ENCODE results near the gene GNG7. TPM values are rescaled to one million over a fixed set of nuclear protein-coding genes. Genes with fewer than 3 reads are reported as not detected.
A peak's percentile ranks its signal among the peaks of the same experiment; 100 is the strongest.

GNG7 gene
- polyA plus RNA-seq, 1 of the 3 experiments (the other 2 are of a cell fraction) = 2.2 TPM

DNA sequence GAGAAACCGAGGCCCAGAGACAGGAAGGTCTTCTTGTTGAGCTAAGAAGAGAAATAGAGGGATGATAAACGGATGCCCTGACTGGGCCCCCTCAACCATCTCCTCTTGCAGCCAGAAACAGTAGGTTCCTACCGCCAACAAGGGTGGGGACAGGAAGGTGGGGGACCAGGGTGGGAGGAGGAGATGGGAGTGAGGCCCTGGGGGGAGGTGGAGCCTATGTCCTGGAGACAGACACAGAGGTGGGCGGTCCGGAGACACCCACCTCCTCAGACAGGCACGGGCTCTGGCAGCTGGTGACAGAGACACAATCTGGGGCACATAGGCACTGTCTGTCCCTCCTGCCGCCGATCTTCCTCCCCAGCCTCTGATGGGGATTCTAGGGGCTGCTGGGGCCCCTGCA lies 209.6 kb downstream of the GNG7 start:
- Histone ChIP-seq H3K27ac (ENCODE audit: low read depth in 2 of 2, low read length in 1 of 2) (0 out of 4 replicates have a peak overlapping the region, but pooled peaks of 1 of the 2 experiments have one; percentile 64), H3K27me3 (ENCODE audit: insufficient read depth) (no peaks in the 10 kb centered on the region), H3K36me3 (replicated peaks in 1 of 2; ENCODE audit: control insufficient read depth in 1 of 2, insufficient read depth in 2 of 2, low read length in 1 of 2) (no peaks in the 10 kb centered on the region), H3K9me3 (no peaks in the 10 kb centered on the region), H3K9me2 (no peaks in the 10 kb centered on the region), H3K4me3 (ENCODE audit: low read depth in 2 of 2, low read length in 1 of 2) (no peak overlapping the region), H3K79me2 (ENCODE audit: insufficient read depth) (peaks cover 3% of the 10 kb centered on the region; the same call in 1 of the 2 replicates), H3K4me2 (no peak overlapping the region), H4K20me1 (ENCODE audit: insufficient read depth) (no peaks in the 10 kb centered on the region), H3K4me1 (ENCODE audit: control insufficient read depth in 1 of 2, insufficient read depth in 2 of 2, low read depth in 1 of 2, low read length in 1 of 2) (peaks cover 18 to 22% of the 10 kb centered on the region in 2 experiments; a peak in 3 of 4 replicates), H2AFZ (ENCODE audit: low read depth) (no peak overlapping the region), H3K9ac (no peak overlapping the region), H3F3A (replicated peaks; ENCODE audit: insufficient read depth) (peaks cover 44% of the 10 kb centered on the region)
- 81% methylated on average over 7 of the region's 8 CpGs for WGBS (ENCODE audit: low lambda C conversion rate)
- peak; percentile 33 for DNase-seq
- ChIA-PET POLR2A (no interaction called here), CTCF (interaction anchor here (1.1 to 2.3 kb wide), 3 partner anchors 15 to 86 kb away, joined by 3 to 11 read pairs (median 4); no protein-coding TSS in a partner anchor)
- TF ChIP-seq ELF1 (IDR thresholded peaks at IDR 0.05) = no peak
- TF ChIP-seq, protein P1, sequence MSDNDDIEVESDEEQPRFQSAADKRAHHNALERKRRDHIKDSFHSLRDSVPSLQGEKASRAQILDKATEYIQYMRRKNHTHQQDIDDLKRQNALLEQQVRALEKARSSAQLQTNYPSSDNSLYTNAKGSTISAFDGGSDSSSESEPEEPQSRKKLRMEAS (IDR thresholded peaks at IDR 0.05; ENCODE audit: low read depth) = no peak
- TF ChIP-seq MXI1 (IDR thresholded peaks at IDR 0.05; ENCODE audit: low read depth, low read length) = no peak
- no peak for TF ChIP-seq GATA2 (CRISPR knock-in tag; IDR thresholded peaks at IDR 0.05)
- no peak for TF ChIP-seq EP300 (IDR thresholded peaks at IDR 0.05; ENCODE audit: borderline replicate concordance in 1 of 2, low read depth in 1 of 2, low read length in 1 of 2)
- no peak for TF ChIP-seq FOSL2 (IDR thresholded peaks at IDR 0.05; ENCODE audit: borderline replicate concordance, low read depth)
- no peak for TF ChIP-seq RXRA (IDR thresholded peaks at IDR 0.05; ENCODE audit: borderline replicate concordance, low read depth)
- no peak for TF ChIP-seq FOXM1 (IDR thresholded peaks at IDR 0.05; ENCODE audit: low read depth)
- no peak for TF ChIP-seq TAF1 (IDR thresholded peaks at IDR 0.05; ENCODE audit: borderline replicate concordance, low read depth, low read length)
- TF ChIP-seq SIN3A (IDR thresholded peaks at IDR 0.05; ENCODE audit: borderline replicate concordance, low read depth, low read length) = no peak
- no peak for TF ChIP-seq RCOR1 (IDR thresholded peaks at IDR 0.05; ENCODE audit: low read length)
- TF ChIP-seq SMC3 (IDR thresholded peaks at IDR 0.05; ENCODE audit: low read depth, low read length) = no peak
- TF ChIP-seq, protein P2, sequence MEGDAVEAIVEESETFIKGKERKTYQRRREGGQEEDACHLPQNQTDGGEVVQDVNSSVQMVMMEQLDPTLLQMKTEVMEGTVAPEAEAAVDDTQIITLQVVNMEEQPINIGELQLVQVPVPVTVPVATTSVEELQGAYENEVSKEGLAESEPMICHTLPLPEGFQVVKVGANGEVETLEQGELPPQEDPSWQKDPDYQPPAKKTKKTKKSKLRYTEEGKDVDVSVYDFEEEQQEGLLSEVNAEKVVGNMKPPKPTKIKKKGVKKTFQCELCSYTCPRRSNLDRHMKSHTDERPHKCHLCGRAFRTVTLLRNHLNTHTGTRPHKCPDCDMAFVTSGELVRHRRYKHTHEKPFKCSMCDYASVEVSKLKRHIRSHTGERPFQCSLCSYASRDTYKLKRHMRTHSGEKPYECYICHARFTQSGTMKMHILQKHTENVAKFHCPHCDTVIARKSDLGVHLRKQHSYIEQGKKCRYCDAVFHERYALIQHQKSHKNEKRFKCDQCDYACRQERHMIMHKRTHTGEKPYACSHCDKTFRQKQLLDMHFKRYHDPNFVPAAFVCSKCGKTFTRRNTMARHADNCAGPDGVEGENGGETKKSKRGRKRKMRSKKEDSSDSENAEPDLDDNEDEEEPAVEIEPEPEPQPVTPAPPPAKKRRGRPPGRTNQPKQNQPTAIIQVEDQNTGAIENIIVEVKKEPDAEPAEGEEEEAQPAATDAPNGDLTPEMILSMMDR (IDR thresholded peaks at IDR 0.05) = no peak
- TF ChIP-seq CHD2 (IDR thresholded peaks at IDR 0.05; ENCODE audit: low read length, partially characterized antibody) = no peak

DNA sequence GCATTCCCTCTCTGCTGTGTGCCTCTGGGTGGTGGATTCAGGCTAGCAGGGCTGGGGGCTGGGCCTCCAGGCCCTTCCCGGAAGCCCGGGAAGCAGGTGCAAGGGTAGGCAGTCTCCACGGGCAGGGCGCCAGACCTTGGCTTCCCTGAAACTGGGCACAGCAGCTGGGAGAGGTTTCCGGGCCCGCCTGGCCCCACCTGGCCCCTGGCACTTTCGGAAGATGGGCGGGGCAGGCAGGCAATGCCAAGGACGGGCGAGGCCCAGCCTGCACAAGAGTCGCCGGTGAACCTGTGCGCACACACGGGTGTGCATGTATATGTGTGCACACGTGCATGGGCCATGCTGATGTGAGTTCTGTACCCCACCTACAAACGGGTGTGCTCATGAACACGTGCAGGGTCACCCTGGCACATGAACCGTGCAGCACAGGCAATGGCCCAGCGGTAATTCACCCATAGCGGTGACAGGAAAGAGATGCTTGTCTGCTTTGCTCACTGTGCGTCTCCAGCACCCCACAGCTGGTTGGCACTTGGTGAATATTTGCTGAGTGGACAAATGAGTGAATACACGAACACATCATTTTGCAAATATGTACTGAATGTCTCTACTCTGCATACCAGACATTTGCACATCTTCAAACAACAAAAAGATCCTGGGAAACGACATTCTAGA lies 211.2 kb downstream of the GNG7 start:
- no peak overlapping the region for H3K9ac ChIP-seq
- no peak for DNase-seq
- TF ChIP-seq, protein P3, sequence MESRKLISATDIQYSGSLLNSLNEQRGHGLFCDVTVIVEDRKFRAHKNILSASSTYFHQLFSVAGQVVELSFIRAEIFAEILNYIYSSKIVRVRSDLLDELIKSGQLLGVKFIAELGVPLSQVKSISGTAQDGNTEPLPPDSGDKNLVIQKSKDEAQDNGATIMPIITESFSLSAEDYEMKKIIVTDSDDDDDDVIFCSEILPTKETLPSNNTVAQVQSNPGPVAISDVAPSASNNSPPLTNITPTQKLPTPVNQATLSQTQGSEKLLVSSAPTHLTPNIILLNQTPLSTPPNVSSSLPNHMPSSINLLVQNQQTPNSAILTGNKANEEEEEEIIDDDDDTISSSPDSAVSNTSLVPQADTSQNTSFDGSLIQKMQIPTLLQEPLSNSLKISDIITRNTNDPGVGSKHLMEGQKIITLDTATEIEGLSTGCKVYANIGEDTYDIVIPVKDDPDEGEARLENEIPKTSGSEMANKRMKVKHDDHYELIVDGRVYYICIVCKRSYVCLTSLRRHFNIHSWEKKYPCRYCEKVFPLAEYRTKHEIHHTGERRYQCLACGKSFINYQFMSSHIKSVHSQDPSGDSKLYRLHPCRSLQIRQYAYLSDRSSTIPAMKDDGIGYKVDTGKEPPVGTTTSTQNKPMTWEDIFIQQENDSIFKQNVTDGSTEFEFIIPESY (IDR thresholded peaks at IDR 0.05; ENCODE audit: borderline replicate concordance, low read depth) = 0 out of 2 replicates have a peak, but pooled peaks have one; percentile 52
- no peak for TF ChIP-seq RCOR1 (IDR thresholded peaks at IDR 0.05; ENCODE audit: low read length)
- no peak for TF ChIP-seq SIN3A (IDR thresholded peaks at IDR 0.05; ENCODE audit: borderline replicate concordance, low read depth, low read length)
- TF ChIP-seq RXRA (IDR thresholded peaks at IDR 0.05; ENCODE audit: borderline replicate concordance, low read depth) = no peak; the same call in 1 of the 2 replicates
- TF ChIP-seq, protein P1 (IDR thresholded peaks at IDR 0.05; ENCODE audit: low read depth) = peak; percentile 59; the same call in 1 of the 2 replicates
- peak; percentile 87; the same call in 1 of the 2 replicates for TF ChIP-seq TEAD4 (IDR thresholded peaks at IDR 0.05; ENCODE audit: borderline replicate concordance, insufficient read depth)
- TF ChIP-seq, protein P4, sequence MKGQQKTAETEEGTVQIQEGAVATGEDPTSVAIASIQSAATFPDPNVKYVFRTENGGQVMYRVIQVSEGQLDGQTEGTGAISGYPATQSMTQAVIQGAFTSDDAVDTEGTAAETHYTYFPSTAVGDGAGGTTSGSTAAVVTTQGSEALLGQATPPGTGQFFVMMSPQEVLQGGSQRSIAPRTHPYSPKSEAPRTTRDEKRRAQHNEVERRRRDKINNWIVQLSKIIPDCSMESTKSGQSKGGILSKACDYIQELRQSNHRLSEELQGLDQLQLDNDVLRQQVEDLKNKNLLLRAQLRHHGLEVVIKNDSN (IDR thresholded peaks at IDR 0.05; ENCODE audit: borderline replicate concordance, low read depth) = 0 out of 2 replicates have a peak, but pooled peaks have one; percentile 24
- peak in 1 of 2 experiments; percentile 65; a peak in 1 of 4 replicates for TF ChIP-seq EP300 (IDR thresholded peaks at IDR 0.05; ENCODE audit: borderline replicate concordance in 1 of 2, low read depth in 1 of 2, low read length in 1 of 2)
- no peak for TF ChIP-seq MEF2A (IDR thresholded peaks at IDR 0.05; ENCODE audit: borderline replicate concordance, low read depth)
- TF ChIP-seq, protein P5, sequence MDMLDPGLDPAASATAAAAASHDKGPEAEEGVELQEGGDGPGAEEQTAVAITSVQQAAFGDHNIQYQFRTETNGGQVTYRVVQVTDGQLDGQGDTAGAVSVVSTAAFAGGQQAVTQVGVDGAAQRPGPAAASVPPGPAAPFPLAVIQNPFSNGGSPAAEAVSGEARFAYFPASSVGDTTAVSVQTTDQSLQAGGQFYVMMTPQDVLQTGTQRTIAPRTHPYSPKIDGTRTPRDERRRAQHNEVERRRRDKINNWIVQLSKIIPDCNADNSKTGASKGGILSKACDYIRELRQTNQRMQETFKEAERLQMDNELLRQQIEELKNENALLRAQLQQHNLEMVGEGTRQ (IDR thresholded peaks at IDR 0.05; ENCODE audit: borderline replicate concordance, low read depth, low read length) = no peak

More for the DNA sequence above, 211.2 kb downstream of the GNG7 start:
- Histone ChIP-seq H3K27ac (ENCODE audit: low read depth in 2 of 2, low read length in 1 of 2) (peak overlapping the region in 1 of 2 experiments; percentile 64; a peak in 2 of 4 replicates), H3F3A (replicated peaks; ENCODE audit: insufficient read depth) (peaks cover 43% of the 10 kb centered on the region), H3K27me3 (ENCODE audit: insufficient read depth) (no peaks in the 10 kb centered on the region), H3K4me3 (ENCODE audit: low read depth in 2 of 2, low read length in 1 of 2) (no peak overlapping the region), H4K20me1 (ENCODE audit: insufficient read depth) (no peaks in the 10 kb centered on the region), H2AFZ (ENCODE audit: low read depth) (no peak overlapping the region), H3K9me2 (no peaks in the 10 kb centered on the region), H3K4me1 (ENCODE audit: control insufficient read depth in 1 of 2, insufficient read depth in 2 of 2, low read depth in 1 of 2, low read length in 1 of 2) (peaks cover 18 to 22% of the 10 kb centered on the region in 2 experiments; a peak in 3 of 4 replicates), H3K79me2 (ENCODE audit: insufficient read depth) (peaks cover 3% of the 10 kb centered on the region; the same call in 1 of the 2 replicates), H3K4me2 (peak overlapping the region; percentile 30; the same call in 1 of the 2 replicates), H3K36me3 (replicated peaks in 1 of 2; ENCODE audit: control insufficient read depth in 1 of 2, insufficient read depth in 2 of 2, low read length in 1 of 2) (no peaks in the 10 kb centered on the region), H3K9me3 (no peaks in the 10 kb centered on the region)
- 30% methylated on average over 14 of the region's 23 CpGs for WGBS (ENCODE audit: low lambda C conversion rate)
- CTCF ChIA-PET = no interaction called here
- POLR2A ChIA-PET = no interaction called here
